CD4-positive, CD25-positive, alpha-beta regulatory T cell (primary cell): ENCODE measurements around the gene RBP2. TPM values are rescaled to one million over a fixed set of nuclear protein-coding genes. Genes with fewer than 3 reads are reported as not detected.

Source experiments
- ATAC-seq, 2 donors: fragments of 150-1000 bp; cut with Tn5 transposase; one replicate each; pipeline ENCODE4 v1.10.0; 2021; ENCODE audit warnings: low read depth in 2 of 2, moderate number of reproducible peaks in 2 of 2, moderate library complexity in 1 of 2
- DNase-seq, 3 donors: peaks; one replicate each; pipeline versions ENCODE4 v3.0.0 to v3.0.0-alpha.2; 2012 to 2022; ENCODE audit warnings: mixed read lengths in 1 of 3
- H3K27ac ChIP-seq: one replicate; pipeline ENCODE4 v1.7.0; 2013; ENCODE audit warnings: mild to moderate bottlenecking, low read length; ENCODE audit not compliant: insufficient read depth, poor library complexity, severe bottlenecking
- H3K27me3 ChIP-seq: one replicate; pipeline ENCODE4 v1.7.0; 2013; ENCODE audit warnings: low read length; ENCODE audit not compliant: control insufficient read depth, insufficient read depth
- H3K36me3 ChIP-seq: one replicate; pipeline ENCODE4 v1.7.0; 2013; ENCODE audit warnings: mild to moderate bottlenecking, low read length, moderate library complexity; ENCODE audit not compliant: control insufficient read depth, insufficient read depth
- H3K4me1 ChIP-seq: 2 replicates; pipeline ENCODE4 v1.7.0; 2013; ENCODE audit warnings: mild to moderate bottlenecking, low read length; ENCODE audit not compliant: insufficient read depth, control insufficient read depth, poor library complexity, severe bottlenecking
- H3K4me3 ChIP-seq: one replicate; pipeline ENCODE4 v1.7.0; 2013; ENCODE audit warnings: low read depth, mild to moderate bottlenecking, low read length, moderate library complexity
- H3K9me3 ChIP-seq, 2 experiments: 1 replicate in 1 of 2; 2 replicates in 1 of 2; pipeline ENCODE4 v1.7.0; 2013; ENCODE audit warnings: low read length in 2 of 2, mild to moderate bottlenecking in 1 of 2, moderate library complexity in 1 of 2; ENCODE audit not compliant: control insufficient read depth in 2 of 2
- H3K27ac Mint-ChIP-seq, 3 donors: one replicate each; pipeline ENCODE4 v1.8.0; 2020 to 2022; ENCODE audit warnings: mild to moderate bottlenecking in 3 of 3, mixed read lengths in 3 of 3, moderate library complexity in 2 of 3
- H3K27me3 Mint-ChIP-seq: one replicate; pipeline ENCODE4 v1.8.0; 2022; ENCODE audit warnings: mild to moderate bottlenecking, mixed read lengths
- H3K36me3 Mint-ChIP-seq: one replicate; pipeline ENCODE4 v1.8.0; 2020; ENCODE audit warnings: mixed read lengths
- H3K4me1 Mint-ChIP-seq, 4 donors: one replicate each; pipeline ENCODE4 v1.8.0; 2020 to 2022; ENCODE audit warnings: mixed read lengths in 4 of 4, mild to moderate bottlenecking in 1 of 4
- H3K4me3 Mint-ChIP-seq, 4 donors: one replicate each; pipeline ENCODE4 v1.8.0; 2020 to 2022; ENCODE audit warnings: mild to moderate bottlenecking in 4 of 4, mixed read lengths in 4 of 4, moderate library complexity in 3 of 4
- H3K9me3 Mint-ChIP-seq, 7 donors: one replicate each; pipeline ENCODE4 v1.8.0; 2020 to 2022; ENCODE audit warnings: mixed read lengths in 7 of 7, mild to moderate bottlenecking in 3 of 7, moderate library complexity in 2 of 7
- polyA plus RNA-seq, 4 donors: library from polyadenylated mRNA; unstranded; fragments of 300-500 nt; fragmentation: Illumina TruSeq; gene quantifications; one replicate each; pipeline ENCODE4 v1.2.3, GENCODE V29; 2021
- total RNA-seq: library from RNA; stranded (reverse); gene quantifications from one replicate; pipeline ENCODE4 v1.2.3, GENCODE V29; 2022

RBP2 gene
- not detected for total RNA-seq
- not detected for polyA plus RNA-seq

DNA sequence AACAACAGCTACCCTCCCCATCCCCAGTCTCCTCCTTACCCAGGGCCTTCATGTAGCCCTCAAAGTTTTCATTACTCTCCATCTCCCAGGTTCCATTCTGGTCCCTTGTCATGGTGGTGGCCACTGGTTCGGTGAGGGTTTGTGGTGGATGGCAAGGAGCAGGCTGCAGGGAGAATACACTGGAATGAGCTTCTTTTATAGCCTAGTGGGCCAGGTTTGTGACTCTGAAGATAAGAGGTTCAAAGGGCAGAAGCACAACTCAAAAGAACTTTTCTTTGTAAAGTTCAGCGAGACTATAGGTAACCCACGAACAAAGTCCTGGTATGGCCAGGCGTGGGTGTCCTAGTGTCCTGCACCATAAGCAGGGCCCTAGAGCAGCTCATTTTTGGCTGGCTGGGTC is at the start of gene RBP2:
Gene RBP2 (minus strand): TSS at position 169 of the 400 bp plus-strand sequence. CDS start 57 bp downstream, at position 112.
- Histone ChIP-seq H3K36me3 (no peaks in the 10 kb centered on the region), H3K27me3 (no peaks in the 10 kb centered on the region), H3K9me3 (no peaks in the 10 kb centered on the region), H3K27ac (no peak within 1 kb of the TSS), H3K4me3 (no peak within 1 kb of the TSS), H3K4me1 (no peaks in the 10 kb centered on the region)
- no peak for ATAC-seq
- no peaks in the 10 kb centered on the region for H3K27me3 Mint-ChIP-seq
- H3K27ac Mint-ChIP-seq, result no peak within 1 kb of the TSS
- no peaks in the 10 kb centered on the region for H3K9me3 Mint-ChIP-seq
- H3K4me3 Mint-ChIP-seq, result no peak within 1 kb of the TSS
- H3K4me1 Mint-ChIP-seq, result no peaks in the 10 kb centered on the region
- DNase-seq, result no peak
- H3K36me3 Mint-ChIP-seq, result no peaks in the 10 kb centered on the region

DNA sequence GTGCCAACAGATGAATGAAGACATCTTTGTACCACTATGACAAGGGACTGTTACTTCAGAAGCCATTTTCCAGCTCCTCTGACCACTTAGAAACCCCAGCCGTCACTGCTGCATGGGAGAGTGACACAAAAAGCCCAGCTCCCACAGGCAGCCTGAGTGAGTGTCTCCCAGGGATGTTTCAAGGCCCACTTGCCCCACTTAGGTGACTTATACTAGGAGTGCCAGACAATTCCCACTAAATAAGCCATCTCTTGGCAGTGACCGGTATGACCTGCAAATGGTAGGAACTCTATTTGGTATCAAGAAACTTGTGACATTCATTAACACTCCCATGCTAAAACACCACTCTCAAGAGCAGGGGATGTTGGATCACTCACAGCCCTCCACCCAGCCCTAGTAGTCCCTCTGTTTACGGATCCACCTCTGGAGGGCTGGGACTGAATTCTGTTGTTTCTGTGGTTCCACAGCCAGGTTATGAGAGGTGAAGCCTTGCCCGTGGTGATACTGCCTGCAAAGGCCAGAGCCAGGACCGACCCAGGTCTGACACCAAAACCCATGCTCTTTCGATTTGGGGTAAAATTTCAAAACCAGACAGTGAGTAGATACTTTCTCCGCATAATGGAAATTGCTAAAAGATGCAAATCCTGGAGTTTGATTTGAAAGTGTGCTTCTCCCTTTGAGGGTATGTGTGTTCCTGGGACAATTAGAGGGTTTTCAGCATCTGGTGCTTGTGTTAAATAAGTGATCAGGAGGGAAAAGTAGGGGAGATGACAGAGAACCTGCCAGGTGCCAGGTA is 48.7 kb upstream of the RBP2 start:
- Mint-ChIP-seq H3K27me3 (no peaks in the 10 kb centered on the region), H3K9me3 (peaks cover 0 to 4% (median 0%) of the 10 kb centered on the region in 7 donors), H3K4me1 (no peaks in the 10 kb centered on the region), H3K36me3 (no peaks in the 10 kb centered on the region), H3K27ac (no peak overlapping the region), H3K4me3 (no peak overlapping the region)
- Histone ChIP-seq H3K4me3 (no peak overlapping the region), H3K4me1 (no peaks in the 10 kb centered on the region), H3K9me3 (no peaks in the 10 kb centered on the region), H3K27me3 (no peaks in the 10 kb centered on the region), H3K27ac (no peak overlapping the region), H3K36me3 (no peaks in the 10 kb centered on the region)
- no peak for ATAC-seq
- DNase-seq, result no peak

DNA sequence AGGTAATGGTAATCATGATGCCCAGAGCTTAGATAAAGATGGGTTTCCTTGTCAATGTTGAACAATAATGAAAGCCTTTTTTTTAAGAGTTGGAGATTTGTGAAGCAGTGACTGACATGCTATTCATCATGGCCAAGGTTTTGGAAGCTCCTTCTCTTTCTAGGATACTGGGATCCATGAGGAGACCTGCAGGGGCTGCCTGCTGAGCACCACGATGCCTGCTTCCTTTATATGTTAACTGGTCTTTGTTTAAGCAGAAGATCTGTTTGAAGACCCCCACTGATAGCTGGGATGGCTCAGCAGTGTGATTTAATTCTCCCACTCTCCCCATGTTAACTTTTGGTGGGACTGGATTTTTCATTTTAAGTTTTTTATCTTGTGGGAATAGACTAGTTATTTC is 47.4 kb upstream of the RBP2 start:
- H3K36me3 ChIP-seq, result no peaks in the 10 kb centered on the region
- Mint-ChIP-seq H3K4me1 (no peaks in the 10 kb centered on the region), H3K27ac (no peak overlapping the region), H3K4me3 (no peak overlapping the region), H3K36me3 (no peaks in the 10 kb centered on the region), H3K27me3 (no peaks in the 10 kb centered on the region), H3K9me3 (no peaks in the 10 kb centered on the region)
- no peaks in the 10 kb centered on the region for H3K9me3 ChIP-seq
- H3K4me3 ChIP-seq, result no peak overlapping the region
- no peak overlapping the region for H3K27ac ChIP-seq
- no peak for DNase-seq
- no peaks in the 10 kb centered on the region for H3K27me3 ChIP-seq
- ATAC-seq, result no peak
- no peaks in the 10 kb centered on the region for H3K4me1 ChIP-seq

DNA sequence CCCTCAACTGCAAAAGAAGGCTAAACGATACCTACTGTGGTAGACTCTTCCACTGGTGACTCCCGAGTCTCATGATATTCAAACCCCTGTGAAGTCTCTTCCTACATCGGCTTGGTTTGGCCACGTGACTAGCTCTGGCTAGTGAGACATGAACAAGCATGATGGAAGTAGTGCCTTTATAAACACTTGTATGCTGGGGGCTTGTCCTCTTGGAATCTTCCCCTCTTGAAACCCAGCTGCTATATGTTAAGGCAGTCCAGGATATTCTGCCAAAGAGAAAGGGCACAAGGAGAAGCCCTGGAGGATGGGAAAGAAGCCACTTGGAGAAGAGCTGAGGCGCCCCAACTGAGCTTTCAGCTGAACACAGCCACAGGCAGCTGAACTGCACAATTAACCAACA is 46.9 kb upstream of the RBP2 start:
- no peak for DNase-seq
- H3K9me3 ChIP-seq, result no peaks in the 10 kb centered on the region
- H3K27ac ChIP-seq, result no peak overlapping the region
- no peak overlapping the region for H3K4me3 ChIP-seq
- Mint-ChIP-seq H3K4me1 (no peaks in the 10 kb centered on the region), H3K36me3 (no peaks in the 10 kb centered on the region), H3K9me3 (no peaks in the 10 kb centered on the region), H3K27me3 (no peaks in the 10 kb centered on the region), H3K27ac (no peak overlapping the region), H3K4me3 (no peak overlapping the region)
- no peak for ATAC-seq
- H3K27me3 ChIP-seq, result no peaks in the 10 kb centered on the region
- no peaks in the 10 kb centered on the region for H3K4me1 ChIP-seq
- no peaks in the 10 kb centered on the region for H3K36me3 ChIP-seq

DNA sequence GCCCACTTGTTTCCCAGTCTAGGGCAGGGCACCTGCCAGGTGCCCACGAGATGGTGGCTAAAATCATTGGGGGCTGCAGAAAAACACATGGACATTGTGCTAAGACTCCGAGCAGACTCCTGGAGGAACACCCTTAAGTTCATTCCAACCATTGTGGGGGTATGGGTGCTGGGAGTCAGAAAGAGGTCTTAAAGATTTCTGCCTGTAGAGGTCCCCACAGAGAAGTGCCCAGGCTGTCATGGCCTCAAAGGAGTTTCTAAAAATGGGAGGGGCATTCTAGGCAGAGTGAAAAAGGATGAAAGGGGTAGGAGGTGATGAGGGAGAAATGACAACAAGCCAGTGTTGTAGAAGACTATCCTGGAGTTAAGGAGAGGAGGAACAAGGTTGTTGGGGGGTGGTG is 46.1 kb upstream of the RBP2 start:
- H3K4me3 Mint-ChIP-seq, result no peak overlapping the region

DNA sequence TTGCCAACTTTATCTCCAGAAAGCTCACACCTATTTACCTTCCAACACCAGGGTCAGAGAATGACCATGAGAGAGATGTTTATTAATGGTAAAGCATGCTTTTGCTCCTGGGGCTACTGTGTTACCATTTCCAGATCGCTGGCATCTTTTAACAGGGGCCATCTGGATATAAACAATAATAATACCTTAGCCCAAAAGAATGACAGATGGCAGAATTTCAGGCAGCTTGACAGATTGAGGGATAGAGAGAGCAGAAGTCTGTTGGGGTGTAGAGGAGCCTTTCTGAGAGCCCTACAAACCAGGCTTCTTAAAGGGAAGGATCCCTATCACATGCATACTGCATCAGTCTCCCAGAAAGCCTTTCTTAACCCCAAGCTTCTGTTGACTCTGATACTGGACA is 45.5 kb upstream of the RBP2 start:
- no peaks in the 10 kb centered on the region for H3K9me3 Mint-ChIP-seq
- Histone ChIP-seq H3K4me3 (no peak overlapping the region), H3K36me3 (no peaks in the 10 kb centered on the region), H3K27ac (no peak overlapping the region), H3K27me3 (no peaks in the 10 kb centered on the region), H3K9me3 (no peaks in the 10 kb centered on the region), H3K4me1 (no peaks in the 10 kb centered on the region)
- ATAC-seq, result no peak
- no peak for DNase-seq
- no peaks in the 10 kb centered on the region for H3K4me1 Mint-ChIP-seq
- H3K4me3 Mint-ChIP-seq, result no peak overlapping the region
- no peaks in the 10 kb centered on the region for H3K36me3 Mint-ChIP-seq
- no peaks in the 10 kb centered on the region for H3K27me3 Mint-ChIP-seq
- no peak overlapping the region for H3K27ac Mint-ChIP-seq

More for the DNA sequence above, 46.1 kb upstream of the RBP2 start:
- H3K9me3 ChIP-seq, result no peaks in the 10 kb centered on the region
- H3K27me3 ChIP-seq, result no peaks in the 10 kb centered on the region
- ATAC-seq (no peak), DNase-seq (no peak)
- Mint-ChIP-seq H3K27me3 (no peaks in the 10 kb centered on the region), H3K27ac (no peak overlapping the region), H3K4me1 (no peaks in the 10 kb centered on the region), H3K9me3 (no peaks in the 10 kb centered on the region), H3K36me3 (no peaks in the 10 kb centered on the region)
- no peak overlapping the region for H3K27ac ChIP-seq
- no peaks in the 10 kb centered on the region for H3K36me3 ChIP-seq
- no peaks in the 10 kb centered on the region for H3K4me1 ChIP-seq
- no peak overlapping the region for H3K4me3 ChIP-seq

DNA sequence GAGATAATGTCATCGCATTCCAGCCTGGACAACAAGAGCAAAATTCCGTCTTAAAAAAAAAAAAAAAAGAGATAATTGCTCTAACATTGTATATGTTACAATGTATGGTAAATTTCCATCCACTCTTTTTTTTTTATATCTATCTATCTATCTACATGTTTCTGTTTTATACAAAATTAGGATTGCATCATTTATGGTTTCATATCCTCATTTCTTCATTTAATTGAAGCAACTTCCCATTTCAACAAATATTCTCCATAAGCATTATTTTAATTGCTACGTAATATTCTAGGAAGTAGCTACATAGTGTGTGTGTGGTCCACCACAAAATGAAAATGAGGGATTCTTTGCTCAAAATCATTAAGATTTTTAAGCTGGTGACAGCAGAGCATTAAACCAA is 44.8 kb upstream of the RBP2 start:
- no peaks in the 10 kb centered on the region for H3K36me3 ChIP-seq
- no peak for ATAC-seq
- H3K4me3 Mint-ChIP-seq, result no peak overlapping the region

More for the DNA sequence above, 44.8 kb upstream of the RBP2 start:
- DNase-seq, result no peak
- no peak overlapping the region for H3K27ac ChIP-seq
- H3K9me3 Mint-ChIP-seq, result no peaks in the 10 kb centered on the region
- no peaks in the 10 kb centered on the region for H3K36me3 Mint-ChIP-seq
- no peaks in the 10 kb centered on the region for H3K9me3 ChIP-seq
- no peaks in the 10 kb centered on the region for H3K27me3 ChIP-seq
- H3K4me3 ChIP-seq, result no peak overlapping the region
- no peaks in the 10 kb centered on the region for H3K27me3 Mint-ChIP-seq
- H3K4me1 ChIP-seq, result no peaks in the 10 kb centered on the region
- no peaks in the 10 kb centered on the region for H3K4me1 Mint-ChIP-seq
- no peak overlapping the region for H3K27ac Mint-ChIP-seq
